Upper lobe of left lung (tissue), 4 donors: ENCODE data around the gene ARHGAP10.

Experiments used
- CTCF ChIP-seq, 6 experiments: fragments of 450-650 bp in 4 of 6; fragments of 200-600 bp in 2 of 6; sonication (generic) in 2 of 6; IDR thresholded peaks; one replicate each; pipeline ENCODE4 v1.5.1; 2016 to 2019; ENCODE audit warnings: antibody characterized with exemption in 6 of 6
- EP300 ChIP-seq, 4 donors: sonication (generic); formaldehyde crosslinking; IDR thresholded peaks; one replicate each; pipeline ENCODE4 v1.5.1; 2017; ENCODE audit warnings: antibody characterized with exemption in 4 of 4, control low read depth in 2 of 4
- POLR2AphosphoS5 ChIP-seq, 2 donors: sonication (generic); formaldehyde crosslinking; IDR thresholded peaks; one replicate each; pipeline ENCODE4 v1.5.1; 2017; ENCODE audit warnings: antibody characterized with exemption in 2 of 2

DNA sequence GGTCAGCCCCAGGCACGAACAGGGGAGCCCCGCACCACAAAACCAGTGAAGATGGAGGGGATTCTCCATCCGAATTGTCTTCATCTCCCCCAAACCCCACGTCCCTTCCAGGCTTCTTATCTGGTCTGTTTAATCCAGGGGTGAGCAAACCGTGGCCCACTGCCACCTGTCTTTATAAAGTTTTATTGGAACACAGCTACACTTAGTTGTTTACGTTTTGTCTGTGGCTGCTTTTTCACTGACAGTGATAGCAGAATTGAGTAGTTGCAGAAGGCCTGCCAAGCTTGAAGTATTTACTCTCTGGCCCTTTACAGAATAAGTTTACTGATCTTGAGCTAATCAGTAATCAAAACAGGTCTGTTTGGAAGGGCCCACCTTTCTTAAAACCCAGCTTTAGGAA lies 324.0 kb downstream of the ARHGAP10 start:
- TF ChIP-seq CTCF (IDR thresholded peaks at IDR 0.05) (no peak), EP300 (IDR thresholded peaks at IDR 0.05) (no peak), POLR2AphosphoS5 (IDR thresholded peaks at IDR 0.05) (no peak)
